ENCODE measurements around the gene DOK1.
"Not testable (repeated sequence)": the region's sequence is repeated elsewhere in the genome, so short reads cannot be mapped to it uniquely, and the experiment has no call there.

Gene DOK1

GRCh38 chr2:74548900-74549826, 5.4 kb upstream of the DOK1 start:
- DNase-seq = peak; percentile 78 to 92 (median 84)

- no peak for DNase-seq
These were observed 4.3 kb upstream of the DOK1 start for GRCh38 chr2:74550231-74550630.

GRCh38 chr2:74551530-74551929, 3.0 kb upstream of the DOK1 start:
- no peak for DNase-seq

- no peak for DNase-seq
These were observed 2.3 kb upstream of the DOK1 start for GRCh38 chr2:74551942-74552913.

- DNase-seq = no peak
These were observed 1.4 kb upstream of the DOK1 start for GRCh38 chr2:74552914-74553811.

- peak; percentile 44 to 63 (median 46) for DNase-seq
These were observed 456 bp downstream of the DOK1 start for GRCh38 chr2:74554820-74555531.

- peak; percentile 68 to 74 (median 72) for DNase-seq
These were observed 1.1 kb downstream of the DOK1 start for GRCh38 chr2:74555610-74556103.

GRCh38 chr2:74556159-74556558, 1.6 kb downstream of the DOK1 start:
- DNase-seq = peak in 1 of 3 donors; percentile 24

- DNase-seq = no peak
These were observed 2.4 kb downstream of the DOK1 start for GRCh38 chr2:74556831-74557370.

- no peak for DNase-seq
These were observed 4.0 kb downstream of the DOK1 start for GRCh38 chr2:74558284-74559230.

GRCh38 chr2:74559912-74560311, 5.4 kb downstream of the DOK1 start:
- no peak for DNase-seq

GRCh38 chr2:74560591-74560990, 6.1 kb downstream of the DOK1 start:
- DNase-seq = no peak

- not testable (repeated sequence) for DNase-seq
These were observed 6.5 kb downstream of the DOK1 start for GRCh38 chr2:74561022-74561421.

- DNase-seq = no peak
These were observed 7.7 kb downstream of the DOK1 start for GRCh38 chr2:74562126-74562775.

GRCh38 chr2:74564222-74564621, 9.7 kb downstream of the DOK1 start:
- no peak for DNase-seq

- DNase-seq = no peak
These were observed 11.7 kb downstream of the DOK1 start for GRCh38 chr2:74566076-74566753.

GRCh38 chr2:74566754-74567085, 12.2 kb downstream of the DOK1 start:
- DNase-seq = peak; percentile 51 to 88 (median 80)

- peak in 2 of 3 donors; percentile 24 to 50 for DNase-seq
These were observed 13.4 kb downstream of the DOK1 start for GRCh38 chr2:74567881-74568280.

- DNase-seq = no peak
These were observed 15.2 kb downstream of the DOK1 start for GRCh38 chr2:74569686-74570085.

All from suppressor macrophage treated with lipopolysaccharide for 1 hour (primary cell).